ENCODE data around the gene NTPCR.

DNA sequence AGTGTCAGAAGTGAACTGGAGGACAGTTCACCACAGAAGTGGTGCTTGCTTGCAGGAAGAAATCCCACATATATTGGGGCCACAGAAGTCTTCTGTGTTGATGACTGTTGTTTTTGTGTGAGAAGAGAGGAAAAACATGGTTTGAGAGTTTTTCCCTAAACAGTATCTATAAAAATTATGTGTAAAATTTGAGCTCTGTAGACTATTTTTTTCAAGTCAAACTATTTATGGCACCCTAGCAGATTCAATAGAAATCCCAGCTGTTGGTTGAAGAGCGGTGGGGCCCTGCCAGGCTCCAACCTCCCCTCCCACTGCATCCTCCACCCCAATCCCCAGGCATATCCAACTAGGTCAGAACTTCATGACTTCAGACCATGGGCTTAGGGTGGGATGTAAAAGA lies 61.6 kb downstream of the NTPCR start:
- no peak for TF ChIP-seq MAZ (IDR thresholded peaks at IDR 0.05; ENCODE audit: borderline replicate concordance, low read depth, low read length)
- TF ChIP-seq, protein P1, sequence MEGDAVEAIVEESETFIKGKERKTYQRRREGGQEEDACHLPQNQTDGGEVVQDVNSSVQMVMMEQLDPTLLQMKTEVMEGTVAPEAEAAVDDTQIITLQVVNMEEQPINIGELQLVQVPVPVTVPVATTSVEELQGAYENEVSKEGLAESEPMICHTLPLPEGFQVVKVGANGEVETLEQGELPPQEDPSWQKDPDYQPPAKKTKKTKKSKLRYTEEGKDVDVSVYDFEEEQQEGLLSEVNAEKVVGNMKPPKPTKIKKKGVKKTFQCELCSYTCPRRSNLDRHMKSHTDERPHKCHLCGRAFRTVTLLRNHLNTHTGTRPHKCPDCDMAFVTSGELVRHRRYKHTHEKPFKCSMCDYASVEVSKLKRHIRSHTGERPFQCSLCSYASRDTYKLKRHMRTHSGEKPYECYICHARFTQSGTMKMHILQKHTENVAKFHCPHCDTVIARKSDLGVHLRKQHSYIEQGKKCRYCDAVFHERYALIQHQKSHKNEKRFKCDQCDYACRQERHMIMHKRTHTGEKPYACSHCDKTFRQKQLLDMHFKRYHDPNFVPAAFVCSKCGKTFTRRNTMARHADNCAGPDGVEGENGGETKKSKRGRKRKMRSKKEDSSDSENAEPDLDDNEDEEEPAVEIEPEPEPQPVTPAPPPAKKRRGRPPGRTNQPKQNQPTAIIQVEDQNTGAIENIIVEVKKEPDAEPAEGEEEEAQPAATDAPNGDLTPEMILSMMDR (IDR thresholded peaks at IDR 0.05): no peak
- no peak for TF ChIP-seq NFE2L2 (conservative IDR thresholded peaks at IDR 0.05; ENCODE audit: low read length)
- no peak for TF ChIP-seq POLR2AphosphoS2 (conservative IDR thresholded peaks at IDR 0.05; ENCODE audit: low read length)
- TF ChIP-seq HDAC2 (IDR thresholded peaks at IDR 0.05): no peak
- TF ChIP-seq POLR2A (IDR thresholded peaks at IDR 0.05; ENCODE audit: low read length): no peak
- no peak for TF ChIP-seq MAFK (IDR thresholded peaks at IDR 0.05; ENCODE audit: partially characterized antibody)
- no peak for TF ChIP-seq RARB (CRISPR knock-in tag; IDR thresholded peaks at IDR 0.05)
